Activated naive CD4-positive, alpha-beta T cell treated with anti-CD3 and anti-CD28 coated beads for 36 hours (primary cell): ENCODE measurements around the gene TNNI3K. TPM values are rescaled to one million over a fixed set of nuclear protein-coding genes. Genes with fewer than 3 reads are reported as not detected.

Source experiments
- CTCF ChIA-PET: fragments of 350-600 bp; sonication (Branson Sonifier 250); formaldehyde crosslinking; loops from one replicate; lab custom pipeline; 2021; ENCODE audit warnings: antibody characterized with exemption; lab: Charles Lee
- DNase-seq: peaks from one replicate; pipeline ENCODE4 v3.0.0-alpha.2; 2020
- H3K27ac Mint-ChIP-seq: one replicate; pipeline ENCODE4 v1.8.0; 2021; ENCODE audit warnings: mild to moderate bottlenecking, mixed read lengths
- H3K27me3 Mint-ChIP-seq: one replicate; pipeline ENCODE4 v1.8.0; 2021; ENCODE audit warnings: low read depth, mixed read lengths
- H3K36me3 Mint-ChIP-seq: one replicate; pipeline ENCODE4 v1.8.0; 2021; ENCODE audit warnings: low read depth, mixed read lengths
- H3K4me1 Mint-ChIP-seq: one replicate; pipeline ENCODE4 v1.8.0; 2021; ENCODE audit warnings: low read depth, mixed read lengths
- H3K4me3 Mint-ChIP-seq: one replicate; pipeline ENCODE4 v1.8.0; 2021; ENCODE audit warnings: mild to moderate bottlenecking, moderate library complexity, mixed read lengths
- H3K9me3 Mint-ChIP-seq: one replicate; pipeline ENCODE4 v1.8.0; 2021; ENCODE audit warnings: mixed read lengths
- intact Hi-C: fragments of 100-400 bp; cut with micrococcal nuclease; formaldehyde crosslinking; loops from one replicate; pipeline ENCODE4 v1.15.1; 2023
- total RNA-seq, 2 experiments: library from RNA; stranded (reverse); gene quantifications; one replicate each; pipeline ENCODE4 v1.2.3, GENCODE V29; 2021

The TNNI3K gene
- total RNA-seq, 2 experiments from 2014 or later = 0.40 TPM; not detected in 1

DNA sequence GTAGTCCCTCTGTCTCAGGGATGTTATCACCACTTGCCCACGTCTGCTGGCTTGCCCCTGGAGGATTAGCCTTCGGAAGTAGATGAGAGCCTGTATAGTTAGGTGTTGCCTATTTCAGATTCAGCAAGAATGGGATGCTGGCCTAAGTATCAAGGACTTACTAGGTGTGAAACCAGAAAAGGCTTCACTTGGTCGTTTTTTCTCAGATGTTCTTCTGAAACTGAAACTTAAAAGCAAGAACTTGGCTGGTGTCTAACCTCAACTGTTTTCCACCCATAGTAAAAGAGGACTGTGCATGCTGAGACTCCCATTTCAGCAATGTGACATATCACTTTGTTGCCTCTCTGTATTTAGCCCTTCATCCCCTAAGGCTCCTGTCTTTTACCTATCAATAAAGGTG, 344.2 kb downstream of the TNNI3K start:
- Mint-ChIP-seq H3K4me3 (no peak overlapping the region), H3K4me1 (no peaks in the 10 kb centered on the region), H3K36me3 (no peaks in the 10 kb centered on the region), H3K27me3 (peaks cover 1% of the 10 kb centered on the region), H3K9me3 (no peaks in the 10 kb centered on the region), H3K27ac (no peak overlapping the region)
- intact Hi-C loops = no loop called here
- CTCF ChIA-PET = no interaction called here
- no peak for DNase-seq

DNA sequence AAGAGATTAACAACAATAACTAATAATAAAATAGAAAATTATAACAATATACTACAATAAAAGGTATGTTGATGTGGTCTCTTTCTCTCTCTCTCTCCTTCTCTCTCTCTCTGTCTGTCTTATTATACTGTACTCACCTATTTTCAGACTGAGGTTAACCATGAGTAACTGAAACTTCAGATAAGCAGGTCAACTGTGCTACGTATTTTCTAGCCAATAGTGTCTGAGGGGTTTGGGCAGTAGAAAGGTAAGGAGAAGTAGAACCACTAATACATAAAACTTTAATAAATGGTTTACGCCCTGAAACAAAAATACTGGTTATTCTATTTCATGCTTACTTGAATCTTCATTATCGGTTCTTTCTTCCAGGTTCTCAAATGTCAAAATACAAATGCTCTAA, 348.2 kb downstream of the TNNI3K start:
- peaks cover 4% of the 10 kb centered on the region for H3K27me3 Mint-ChIP-seq
- CTCF ChIA-PET = no interaction called here
- H3K4me1 Mint-ChIP-seq = no peaks in the 10 kb centered on the region
- H3K4me3 Mint-ChIP-seq = no peak overlapping the region
- H3K9me3 Mint-ChIP-seq = no peaks in the 10 kb centered on the region
- no peak overlapping the region for H3K27ac Mint-ChIP-seq
- no peak for DNase-seq
- H3K36me3 Mint-ChIP-seq = no peaks in the 10 kb centered on the region
- intact Hi-C loops = no loop called here

DNA sequence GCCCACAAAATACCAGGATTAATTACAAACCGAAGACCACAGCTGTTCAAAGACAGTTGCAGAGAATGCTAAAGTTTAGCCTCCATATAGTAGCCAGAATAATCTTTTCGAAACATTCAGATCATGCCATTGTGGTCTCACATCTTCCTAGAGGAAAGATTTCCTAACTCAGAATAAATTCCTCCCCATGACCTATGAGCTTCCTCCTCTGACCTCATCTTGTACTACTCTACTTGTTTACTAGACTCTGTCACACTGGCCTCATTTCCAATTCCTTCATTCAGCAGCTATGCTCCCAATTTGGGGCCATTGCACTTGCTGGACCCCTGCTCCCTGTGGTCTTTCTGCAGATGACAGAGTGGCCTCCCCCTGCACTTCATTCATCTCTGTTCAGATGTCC, 349.0 kb downstream of the TNNI3K start:
- Mint-ChIP-seq H3K27me3 (peaks cover 4% of the 10 kb centered on the region), H3K9me3 (no peaks in the 10 kb centered on the region), H3K36me3 (no peaks in the 10 kb centered on the region), H3K27ac (no peak overlapping the region), H3K4me1 (no peaks in the 10 kb centered on the region), H3K4me3 (no peak overlapping the region)
- intact Hi-C loops = no loop called here
- DNase-seq = no peak
- CTCF ChIA-PET = no interaction called here

DNA sequence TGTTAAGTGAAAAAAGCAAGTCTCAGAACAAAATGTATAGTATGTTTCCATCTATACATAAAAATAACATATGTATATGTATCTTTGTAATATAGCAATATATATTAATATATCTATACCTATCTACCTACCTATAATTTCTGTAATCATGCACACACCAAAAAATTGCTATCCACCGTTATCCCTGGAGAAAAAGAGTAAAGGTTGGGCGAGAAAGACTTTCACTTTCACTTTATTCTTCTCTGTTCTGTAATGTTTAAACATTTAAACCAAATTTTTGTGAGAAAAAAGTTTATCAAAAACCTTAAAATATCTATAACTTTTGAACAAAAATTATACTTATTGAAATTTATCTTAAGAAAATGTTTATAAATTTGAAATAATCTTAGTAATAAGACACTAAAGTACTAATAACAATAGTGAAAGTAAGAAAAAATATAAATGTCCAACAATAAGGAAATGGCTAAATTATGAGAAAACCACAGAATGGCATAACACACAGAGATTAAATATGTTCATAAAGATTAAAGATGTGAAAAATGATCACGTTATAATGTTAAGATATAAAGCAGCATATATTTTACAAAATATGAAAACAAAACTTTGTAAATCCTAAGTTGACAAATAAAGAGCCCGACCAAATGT, 351.2 kb downstream of the TNNI3K start:
- Mint-ChIP-seq H3K27me3 (peaks cover 4% of the 10 kb centered on the region), H3K36me3 (no peaks in the 10 kb centered on the region), H3K4me3 (no peak overlapping the region), H3K4me1 (no peaks in the 10 kb centered on the region), H3K27ac (no peak overlapping the region), H3K9me3 (no peaks in the 10 kb centered on the region)
- intact Hi-C loops = no loop called here
- CTCF ChIA-PET = no interaction called here
- DNase-seq = no peak

DNA sequence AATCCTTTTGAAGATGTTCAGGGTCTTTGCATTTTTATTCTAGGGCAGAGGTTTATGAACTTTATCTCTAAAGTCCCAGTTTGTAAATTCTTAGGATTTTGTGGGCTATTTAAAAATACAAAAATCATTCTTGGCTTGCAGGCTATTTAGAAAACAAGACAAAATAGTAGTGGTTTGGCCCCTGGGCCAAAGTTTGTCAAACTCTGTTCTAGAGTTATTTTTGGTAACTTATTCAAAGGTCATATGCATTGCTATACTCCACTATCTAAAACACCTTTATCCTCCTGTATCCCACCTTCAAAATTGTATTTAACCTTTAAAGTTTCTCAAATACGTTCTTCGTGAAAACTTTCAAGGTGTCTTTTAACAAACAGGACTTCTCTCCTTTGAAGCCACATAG, 352.7 kb downstream of the TNNI3K start:
- CTCF ChIA-PET = no interaction called here
- no peak for DNase-seq
- H3K4me1 Mint-ChIP-seq = no peaks in the 10 kb centered on the region

DNA sequence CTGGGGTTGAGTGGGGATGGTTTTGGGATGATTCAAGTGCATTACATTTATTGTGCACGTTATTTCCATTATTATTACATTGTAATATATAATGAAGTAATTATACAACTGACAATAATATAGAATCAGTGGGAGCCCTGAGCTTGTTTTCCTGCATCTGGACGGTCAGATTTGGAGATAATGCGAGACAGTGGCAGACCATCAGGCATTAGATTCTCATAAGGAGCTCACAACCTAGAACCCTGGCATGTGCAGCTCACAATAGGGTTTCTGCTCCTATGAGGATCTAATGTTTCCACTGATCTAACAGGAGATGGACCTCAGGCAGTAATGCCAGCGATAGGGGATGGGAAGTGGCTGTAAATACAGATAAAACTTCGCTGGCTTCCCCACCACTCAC, 355.1 kb downstream of the TNNI3K start:
- no peaks in the 10 kb centered on the region for H3K9me3 Mint-ChIP-seq
- no peaks in the 10 kb centered on the region for H3K36me3 Mint-ChIP-seq
- no peak overlapping the region for H3K4me3 Mint-ChIP-seq
- intact Hi-C loops = no loop called here
- no peak overlapping the region for H3K27ac Mint-ChIP-seq
- H3K4me1 Mint-ChIP-seq = no peaks in the 10 kb centered on the region
- H3K27me3 Mint-ChIP-seq = peaks cover 6% of the 10 kb centered on the region
- no peak for DNase-seq
- CTCF ChIA-PET = interaction anchor here (0.6 kb wide), 1 partner anchor 107 kb away, joined by 4 read pairs; no protein-coding TSS in a partner anchor

More for the DNA sequence above, 352.7 kb downstream of the TNNI3K start:
- H3K27me3 Mint-ChIP-seq = peaks cover 6% of the 10 kb centered on the region
- no peaks in the 10 kb centered on the region for H3K9me3 Mint-ChIP-seq
- no peak overlapping the region for H3K27ac Mint-ChIP-seq
- H3K36me3 Mint-ChIP-seq = no peaks in the 10 kb centered on the region
- intact Hi-C loops = no loop called here
- H3K4me3 Mint-ChIP-seq = no peak overlapping the region

DNA sequence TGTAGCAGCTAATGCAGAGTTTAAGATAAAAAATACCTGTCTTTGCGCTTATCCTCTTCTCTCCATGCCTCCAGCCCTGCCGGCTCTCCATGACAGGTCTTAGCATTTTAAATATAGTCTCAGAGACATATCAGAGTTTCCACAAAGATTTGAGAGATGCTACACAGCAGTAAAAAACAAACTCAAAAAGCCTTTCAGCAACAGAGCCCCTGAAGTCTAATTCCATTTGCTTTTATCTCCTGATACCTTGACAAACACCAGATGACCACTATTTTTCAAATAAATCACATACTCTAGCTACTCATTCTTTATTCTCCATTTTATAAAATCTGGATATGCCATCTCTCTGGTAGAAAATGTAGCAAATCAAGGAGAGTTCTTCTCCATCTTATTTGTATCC, 356.8 kb downstream of the TNNI3K start:
- DNase-seq = no peak
- Mint-ChIP-seq H3K9me3 (no peaks in the 10 kb centered on the region), H3K4me1 (no peaks in the 10 kb centered on the region), H3K27me3 (peaks cover 6% of the 10 kb centered on the region), H3K4me3 (no peak overlapping the region), H3K27ac (no peak overlapping the region), H3K36me3 (no peaks in the 10 kb centered on the region)
- CTCF ChIA-PET = no interaction called here
- intact Hi-C loops = no loop called here

DNA sequence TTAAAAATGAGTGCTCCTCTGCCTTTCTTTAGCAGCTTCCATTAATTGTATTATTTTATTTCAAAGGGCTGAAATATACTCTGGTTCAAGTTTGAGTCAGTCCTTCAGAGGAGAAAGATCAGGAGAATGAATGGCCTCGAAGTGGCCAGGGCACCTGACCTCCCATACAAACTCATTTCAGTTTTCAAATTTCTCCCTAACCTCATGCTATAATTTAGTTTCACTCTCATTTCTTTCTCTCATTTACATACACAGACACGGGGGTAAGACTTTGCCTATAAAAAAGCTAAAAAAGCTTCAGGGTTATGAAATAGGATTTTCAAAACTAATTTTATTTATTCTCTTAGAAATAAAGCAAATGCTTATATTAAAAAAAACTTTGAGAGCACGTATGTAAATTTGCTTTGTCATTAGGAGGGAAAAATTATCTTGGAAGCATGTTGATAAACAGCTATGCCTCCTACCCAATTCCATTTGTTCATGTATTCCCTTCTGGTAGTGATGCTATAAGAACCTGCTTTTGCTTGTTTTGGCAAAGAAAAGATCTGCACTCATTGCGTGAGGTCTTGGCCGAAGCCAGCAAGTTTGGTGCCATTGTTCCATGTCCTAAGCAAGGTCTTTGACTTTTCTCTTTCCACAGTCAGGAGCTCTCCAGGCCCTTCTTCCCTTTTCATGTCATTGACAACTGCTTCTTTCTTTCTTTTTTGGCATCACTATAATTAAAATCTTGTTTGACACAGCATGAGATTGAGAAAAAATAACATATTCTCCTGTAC, 357.6 kb downstream of the TNNI3K start:
- intact Hi-C loops = no loop called here
- peaks cover 6% of the 10 kb centered on the region for H3K27me3 Mint-ChIP-seq
- CTCF ChIA-PET = no interaction called here
- no peaks in the 10 kb centered on the region for H3K4me1 Mint-ChIP-seq
- no peaks in the 10 kb centered on the region for H3K36me3 Mint-ChIP-seq
- no peak for DNase-seq
- H3K27ac Mint-ChIP-seq = no peak overlapping the region
- no peaks in the 10 kb centered on the region for H3K9me3 Mint-ChIP-seq
- no peak overlapping the region for H3K4me3 Mint-ChIP-seq

Other genes starting within 250 kb of the TNNI3K start
- 1 to 10 TPM; 1.1 to 1.2 TPM for gene LRRIQ3, start 37.2 kb upstream of the TNNI3K start, total RNA-seq
- 10 to 100 TPM; 11.0 to 13.9 TPM for gene FPGT, start 37.1 kb upstream of the TNNI3K start, total RNA-seq